Measurements from ENCODE around the gene CCDC39.

- no peak for TF ChIP-seq NR3C1 (CRISPR knock-in tag; IDR thresholded peaks at IDR 0.05)
- TF ChIP-seq KDM4B (IDR thresholded peaks at IDR 0.05; ENCODE audit: borderline replicate concordance in 2 of 2, low read depth in 1 of 2) = no peak
Observed at GRCh38 chr3:180698760-180699270, 19.5 kb upstream of the CCDC39 start.

All from K562 (cell line).